ENCODE data around the gene MET. TPM values are rescaled to one million over a fixed set of nuclear protein-coding genes. Genes with fewer than 3 reads are reported as not detected.

Gene MET
- total and polyA plus RNA-seq, 2 of the 8 experiments (the other 6 are each of a cell fraction or from before 2014, with no cell fraction given) = 3.5 to 12.9 TPM

GRCh38 chr7:116650436-116650835 is 21.6 kb upstream of the MET start (continued):
- TF ChIP-seq BRCA1 (IDR thresholded peaks at IDR 0.05; ENCODE audit: low read depth, low read length) = no peak
- TF ChIP-seq RNF2 (IDR thresholded peaks at IDR 0.05; ENCODE audit: borderline replicate concordance, low read depth, low read length, missing control alignments, poor library complexity, severe bottlenecking) = no peak
- TF ChIP-seq ZNF274 (IDR thresholded peaks at IDR 0.05; ENCODE audit: borderline replicate concordance, extremely low read depth, low read length) = no peak
